ENCODE results near the gene CCNL2.
"Not testable (repeated sequence)": the region's sequence is repeated elsewhere in the genome, so short reads cannot be mapped to it uniquely, and the experiment has no call there.

The CCNL2 gene

GRCh38 chr1:1422465-1423244, 23.5 kb upstream of the CCNL2 start:
- Histone ChIP-seq H3K4me1 (ENCODE audit: insufficient read depth, low read length) (peaks cover 23% of the 10 kb centered on the region), H3K27me3 (ENCODE audit: insufficient read depth, low read length) (peaks cover 12% of the 10 kb centered on the region; the same call in 1 of the 2 replicates), H3K36me3 (ENCODE audit: insufficient read depth, low read depth, low read length) (no peaks in the 10 kb centered on the region), H3K9me3 (ENCODE audit: insufficient read depth, low read depth, low read length) (no peaks in the 10 kb centered on the region), H3K27ac (ENCODE audit: low read length) (no peak overlapping the region), H3K4me3 (ENCODE audit: low read length) (no peak overlapping the region), H3K9ac (ENCODE audit: low read depth, low read length) (peak overlapping the region; percentile 38; the same call in 1 of the 2 replicates)

DNA sequence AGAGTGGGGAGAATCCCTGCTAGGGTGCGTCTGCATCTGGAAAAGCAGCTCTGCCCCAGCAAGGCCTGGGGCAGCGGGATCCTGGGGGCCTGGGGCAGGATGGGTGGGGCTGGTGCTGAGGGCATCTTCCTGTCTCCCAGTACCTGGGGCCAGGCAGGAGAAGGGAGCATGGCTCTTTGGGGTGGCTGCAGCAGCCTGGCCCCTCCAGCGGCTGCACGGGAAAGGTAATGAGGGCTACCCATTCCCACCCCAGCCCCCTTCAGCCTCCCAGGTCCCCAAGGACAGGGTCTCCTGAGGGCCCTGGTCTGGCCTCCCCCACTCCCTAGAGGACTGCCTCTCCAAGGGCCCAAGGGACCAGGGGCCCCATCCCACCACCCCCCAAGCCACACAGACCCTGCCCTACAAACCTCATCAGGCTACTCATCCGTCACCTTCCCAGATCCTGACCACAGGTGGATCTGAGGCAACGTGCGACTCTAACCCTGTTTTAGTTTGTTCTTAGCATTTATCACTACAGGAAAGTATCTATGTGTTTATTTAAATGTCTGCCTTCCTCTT, 22.9 kb upstream of the CCNL2 start:
- Histone ChIP-seq H3K27ac (ENCODE audit: low read length) (no peak overlapping the region), H3K27me3 (ENCODE audit: insufficient read depth, low read length) (peaks cover 12% of the 10 kb centered on the region; the same call in 1 of the 2 replicates), H3K9me3 (ENCODE audit: insufficient read depth, low read depth, low read length) (no peaks in the 10 kb centered on the region), H3K36me3 (ENCODE audit: insufficient read depth, low read depth, low read length) (no peaks in the 10 kb centered on the region), H3K4me3 (ENCODE audit: low read length) (no peak overlapping the region), H3K4me1 (ENCODE audit: insufficient read depth, low read length) (peaks cover 23% of the 10 kb centered on the region), H3K9ac (ENCODE audit: low read depth, low read length) (0 out of 2 replicates have a peak overlapping the region, but pooled peaks have one; percentile 38)

GRCh38 chr1:1421147-1421906, 22.2 kb upstream of the CCNL2 start, which contains the start of gene ANKRD65:
TSS of gene ANKRD65 (minus strand) at chr1:1421276. CDS start at chr1:1421005, 271 bp downstream.
- Histone ChIP-seq H3K27ac (ENCODE audit: low read length) (no peak within 1 kb of the TSS), H3K36me3 (ENCODE audit: insufficient read depth, low read depth, low read length) (no peaks in the 10 kb centered on the region), H3K27me3 (ENCODE audit: insufficient read depth, low read length) (peaks cover 12% of the 10 kb centered on the region; the same call in 1 of the 2 replicates), H3K4me3 (ENCODE audit: low read length) (no peak within 1 kb of the TSS), H3K9ac (ENCODE audit: low read depth, low read length) (no peak within 1 kb of the TSS), H3K4me1 (ENCODE audit: insufficient read depth, low read length) (peaks cover 20% of the 10 kb centered on the region), H3K9me3 (ENCODE audit: insufficient read depth, low read depth, low read length) (no peaks in the 10 kb centered on the region)

DNA sequence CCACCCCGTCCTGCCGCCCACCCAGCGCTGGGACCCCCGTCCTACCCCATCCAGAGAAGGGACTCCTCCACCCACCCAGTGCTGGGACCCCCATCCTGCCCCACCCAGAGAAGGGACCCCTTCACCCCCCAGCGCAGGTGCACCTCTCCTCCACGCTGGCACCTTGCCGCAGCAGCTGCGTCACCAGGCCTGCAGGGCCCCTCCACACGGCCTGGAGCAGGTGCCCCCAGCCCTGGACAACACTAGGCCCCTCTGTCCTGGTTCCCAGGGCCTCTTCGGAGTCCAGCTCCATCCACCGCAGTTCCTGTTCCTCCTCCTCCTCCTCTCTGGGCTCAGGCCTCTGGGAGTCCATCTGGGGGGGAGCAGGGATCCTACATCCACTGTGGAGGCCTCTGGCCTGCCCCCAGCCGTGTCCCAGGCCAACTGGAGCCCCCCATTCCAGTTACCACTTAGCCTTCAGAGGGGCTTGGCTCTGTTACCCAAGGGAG, 21.6 kb upstream of the CCNL2 start:
- Histone ChIP-seq H3K9ac (ENCODE audit: low read depth, low read length) (no peak overlapping the region), H3K9me3 (ENCODE audit: insufficient read depth, low read depth, low read length) (no peaks in the 10 kb centered on the region), H3K4me1 (ENCODE audit: insufficient read depth, low read length) (peaks cover 16% of the 10 kb centered on the region), H3K4me3 (ENCODE audit: low read length) (no peak overlapping the region), H3K36me3 (ENCODE audit: insufficient read depth, low read depth, low read length) (no peaks in the 10 kb centered on the region), H3K27ac (ENCODE audit: low read length) (no peak overlapping the region), H3K27me3 (ENCODE audit: insufficient read depth, low read length) (peaks cover 12% of the 10 kb centered on the region; the same call in 1 of the 2 replicates)

- Histone ChIP-seq H3K27ac (ENCODE audit: low read length) (no peak overlapping the region), H3K27me3 (ENCODE audit: insufficient read depth, low read length) (peaks cover 12% of the 10 kb centered on the region; the same call in 1 of the 2 replicates), H3K9me3 (ENCODE audit: insufficient read depth, low read depth, low read length) (no peaks in the 10 kb centered on the region), H3K4me3 (ENCODE audit: low read length) (no peak overlapping the region; the same call in 1 of the 2 replicates), H3K4me1 (ENCODE audit: insufficient read depth, low read length) (peaks cover 15% of the 10 kb centered on the region), H3K9ac (ENCODE audit: low read depth, low read length) (0 out of 2 replicates have a peak overlapping the region, but pooled peaks have one; percentile 27), H3K36me3 (ENCODE audit: insufficient read depth, low read depth, low read length) (no peaks in the 10 kb centered on the region)
Measured at GRCh38 chr1:1419813-1420653, 20.9 kb upstream of the CCNL2 start.

GRCh38 chr1:1419363-1419812, 20.3 kb upstream of the CCNL2 start:
- H3K36me3 ChIP-seq (ENCODE audit: insufficient read depth, low read depth, low read length) = no peaks in the 10 kb centered on the region
- peaks cover 12% of the 10 kb centered on the region; the same call in 1 of the 2 replicates for H3K27me3 ChIP-seq (ENCODE audit: insufficient read depth, low read length)
- no peaks in the 10 kb centered on the region for H3K9me3 ChIP-seq (ENCODE audit: insufficient read depth, low read depth, low read length)
- H3K4me3 ChIP-seq (ENCODE audit: low read length) = no peak overlapping the region
- no peak overlapping the region for H3K27ac ChIP-seq (ENCODE audit: low read length)
- H3K9ac ChIP-seq (ENCODE audit: low read depth, low read length) = 0 out of 2 replicates have a peak overlapping the region, but pooled peaks have one; percentile 27
- peaks cover 15% of the 10 kb centered on the region for H3K4me1 ChIP-seq (ENCODE audit: insufficient read depth, low read length)

DNA sequence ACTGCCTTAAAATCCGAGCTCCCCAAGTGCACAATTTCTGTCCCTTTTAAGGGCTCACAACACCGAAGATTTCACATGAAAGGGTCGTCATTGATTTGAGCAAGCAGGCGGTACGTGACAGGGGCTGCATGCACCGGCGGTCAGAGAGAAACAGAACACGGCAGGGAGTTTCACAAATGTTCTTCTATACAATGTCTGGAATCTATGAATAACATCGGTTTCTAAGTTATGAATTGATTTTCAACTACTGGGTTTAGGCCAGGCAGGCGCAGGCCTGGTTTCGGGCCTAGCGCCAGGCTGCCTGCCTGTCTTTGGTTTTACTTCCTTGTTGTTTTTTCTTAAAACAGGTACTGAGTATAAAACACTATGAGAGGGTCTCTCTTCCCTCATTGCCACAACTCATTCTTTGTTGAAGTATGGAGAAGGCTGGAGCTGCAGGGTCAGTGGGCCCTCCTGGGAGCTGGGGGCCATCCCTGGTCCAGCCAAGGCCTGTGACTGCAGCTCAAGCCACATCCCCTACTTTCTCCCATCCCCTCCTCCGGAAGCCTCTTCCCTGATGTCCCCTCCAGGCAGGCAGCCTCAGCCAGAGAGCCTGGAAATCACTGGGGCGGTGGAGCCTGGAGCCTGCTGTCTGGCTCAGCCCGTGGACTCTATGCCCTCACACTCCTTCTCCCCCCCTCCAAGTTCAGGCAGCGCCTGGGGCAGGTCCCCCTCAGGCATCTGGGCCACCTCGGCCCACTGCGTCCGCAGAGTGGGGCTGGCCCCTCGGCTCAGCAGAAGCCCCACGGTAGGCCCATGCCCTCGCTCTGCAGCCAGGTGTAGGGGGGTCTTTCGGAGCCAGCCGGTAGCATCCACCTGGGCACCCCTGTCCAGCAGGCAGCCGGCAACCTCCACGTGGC, 19.6 kb upstream of the CCNL2 start:
- H3K9ac ChIP-seq (ENCODE audit: low read depth, low read length) = no peak overlapping the region
- H3K4me1 ChIP-seq (ENCODE audit: insufficient read depth, low read length) = peaks cover 15% of the 10 kb centered on the region
- H3K27me3 ChIP-seq (ENCODE audit: insufficient read depth, low read length) = peaks cover 12% of the 10 kb centered on the region; the same call in 1 of the 2 replicates
- H3K27ac ChIP-seq (ENCODE audit: low read length) = no peak overlapping the region
- H3K9me3 ChIP-seq (ENCODE audit: insufficient read depth, low read depth, low read length) = no peaks in the 10 kb centered on the region
- no peak overlapping the region for H3K4me3 ChIP-seq (ENCODE audit: low read length)
- no peaks in the 10 kb centered on the region for H3K36me3 ChIP-seq (ENCODE audit: insufficient read depth, low read depth, low read length)

- not testable (repeated sequence) for H3K27ac ChIP-seq (ENCODE audit: low read length)
Measured at GRCh38 chr1:1417825-1418463, 18.8 kb upstream of the CCNL2 start.

GRCh38 chr1:1417396-1417795, 18.3 kb upstream of the CCNL2 start:
- H3K9ac ChIP-seq (ENCODE audit: low read depth, low read length); H3K27ac ChIP-seq (ENCODE audit: low read length); H3K9me3 ChIP-seq (ENCODE audit: insufficient read depth, low read depth, low read length); H3K4me3 ChIP-seq (ENCODE audit: low read length); H3K36me3 ChIP-seq (ENCODE audit: insufficient read depth, low read depth, low read length); H3K4me1 ChIP-seq (ENCODE audit: insufficient read depth, low read length): not testable (repeated sequence)
- H3K27me3 ChIP-seq (ENCODE audit: insufficient read depth, low read length) = peaks cover 12% of the 10 kb centered on the region; the same call in 1 of the 2 replicates

More at GRCh38 chr1:1417825-1418463, 18.8 kb upstream of the CCNL2 start:
- H3K27me3 ChIP-seq (ENCODE audit: insufficient read depth, low read length) = peaks cover 12% of the 10 kb centered on the region; the same call in 1 of the 2 replicates
- not testable (repeated sequence) for H3K36me3 ChIP-seq (ENCODE audit: insufficient read depth, low read depth, low read length); H3K9ac ChIP-seq (ENCODE audit: low read depth, low read length); H3K9me3 ChIP-seq (ENCODE audit: insufficient read depth, low read depth, low read length); H3K4me3 ChIP-seq (ENCODE audit: low read length)
- peaks cover 11% of the 10 kb centered on the region for H3K4me1 ChIP-seq (ENCODE audit: insufficient read depth, low read length)

DNA sequence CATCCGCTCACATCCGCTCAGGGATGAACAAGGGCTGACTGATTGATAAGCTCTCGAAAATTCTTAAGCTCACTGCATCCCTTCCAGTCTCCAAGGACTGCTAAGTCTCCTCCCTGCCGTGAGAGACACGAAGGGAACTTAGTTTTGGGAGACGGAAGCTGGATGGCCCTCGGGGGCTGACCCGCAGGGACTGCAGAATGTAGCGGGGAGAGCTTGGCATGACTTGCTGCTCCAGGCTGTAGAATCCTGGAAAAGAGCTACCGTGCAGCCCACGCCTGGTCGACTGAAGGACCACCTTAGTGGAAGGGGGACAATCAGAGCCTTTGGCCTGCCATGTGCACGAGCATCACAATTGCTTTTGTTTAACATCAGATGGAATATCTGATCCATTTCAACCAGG, 16.6 kb upstream of the CCNL2 start:
- H3K4me1 ChIP-seq (ENCODE audit: insufficient read depth, low read length) = peaks cover under 1% of the 10 kb centered on the region; the same call in 1 of the 2 replicates
- peaks cover 11% of the 10 kb centered on the region; the same call in 1 of the 2 replicates for H3K9me3 ChIP-seq (ENCODE audit: insufficient read depth, low read depth, low read length)
- H3K27me3 ChIP-seq (ENCODE audit: insufficient read depth, low read length) = peaks cover 12% of the 10 kb centered on the region; the same call in 1 of the 2 replicates
- no peak overlapping the region for H3K27ac ChIP-seq (ENCODE audit: low read length)
- H3K4me3 ChIP-seq (ENCODE audit: low read length) = no peak overlapping the region
- H3K36me3 ChIP-seq (ENCODE audit: insufficient read depth, low read depth, low read length) = no peaks in the 10 kb centered on the region
- H3K9ac ChIP-seq (ENCODE audit: low read depth, low read length) = no peak overlapping the region
